HTR-8/SVneo (cell line): Measurements from ENCODE around the gene SEPTIN10.
"Not testable (repeated sequence)": the region's sequence is repeated elsewhere in the genome, so short reads cannot be mapped to it uniquely, and the experiment has no call there.

Experiments used
- DNase-seq: peaks from one replicate; pipeline ENCODE4 v3.0.0; 2011; ENCODE audit warnings: low spot score, mixed read lengths; ENCODE audit not compliant: insufficient read length
- FAIRE-seq: peaks from 2 replicates; lab custom pipeline; 2011; peaks lifted over from hg19 to GRCh38; lab: Jason Lieb, UNC

SEPTIN10 gene

DNA sequence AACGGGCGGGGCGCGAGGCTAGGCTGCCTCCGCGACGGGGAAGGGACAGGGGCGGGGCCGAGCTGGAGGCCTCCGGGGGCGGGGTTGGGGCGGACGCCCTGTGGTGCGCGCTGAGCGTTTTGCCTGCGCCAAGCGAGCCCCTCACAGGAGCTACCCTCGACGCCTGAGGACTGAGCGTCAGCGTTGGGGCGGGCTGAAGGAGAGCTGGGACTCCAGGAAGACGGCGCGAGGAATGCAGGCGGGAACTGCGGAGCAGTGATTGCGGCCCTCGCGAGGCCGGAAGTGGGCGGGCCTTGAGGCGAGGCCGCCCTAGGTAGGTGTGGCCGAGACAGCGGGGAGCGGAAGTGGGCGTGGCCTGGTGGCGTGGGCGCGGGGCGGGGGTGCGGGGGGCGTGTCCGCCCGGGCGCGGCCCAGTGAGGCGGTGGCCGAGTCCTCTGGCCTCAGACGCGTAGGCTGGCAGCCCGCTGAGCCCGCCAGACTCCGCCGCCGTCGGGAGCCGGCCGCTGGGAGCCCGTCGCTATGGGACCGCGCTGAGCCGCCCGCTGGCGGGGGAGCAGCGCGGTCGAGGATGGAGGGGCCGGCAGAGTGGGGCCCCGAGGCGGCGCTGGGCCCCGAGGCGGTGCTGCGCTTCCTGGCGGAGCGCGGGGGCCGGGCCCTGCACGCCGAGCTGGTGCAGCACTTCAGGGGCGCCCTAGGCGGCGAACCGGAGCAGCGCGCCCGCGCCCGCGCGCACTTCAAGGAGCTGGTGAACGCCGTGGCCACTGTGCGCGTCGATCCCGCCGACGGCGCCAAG lies at the start of gene SEPTIN10, which contains the start of gene SOWAHC:
Gene SEPTIN10 (minus strand): TSS at position 45 of the 793 bp plus-strand sequence. CDS start 139 bp downstream, outside the sequence.
Gene SOWAHC (plus strand): TSS at position 443 of the 793 bp plus-strand sequence. CDS start 126 bp downstream, at position 569.
- DNase-seq: peak; percentile 89
- peak; percentile 97 for FAIRE-seq

DNA sequence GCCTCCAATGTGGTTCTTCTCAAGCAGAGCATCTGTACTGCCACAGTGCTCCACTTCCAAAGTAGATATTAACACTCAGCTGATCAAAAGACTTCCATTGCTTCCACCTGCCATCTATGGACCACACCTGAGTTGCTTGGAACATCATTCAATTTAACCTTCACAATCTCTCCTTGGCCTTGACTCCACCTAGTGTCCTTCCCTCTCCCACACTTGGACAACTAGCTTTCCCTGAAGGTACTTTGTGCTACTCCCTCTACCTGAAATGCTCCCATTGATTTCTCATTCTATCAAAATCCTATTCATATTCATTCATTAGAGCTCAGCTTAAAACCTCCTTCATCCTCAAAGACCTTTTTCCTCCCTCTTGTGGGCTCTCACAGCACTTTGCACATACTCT lies 49.1 kb upstream of the SEPTIN10 start:
- DNase-seq (no peak), FAIRE-seq (no peak)

- FAIRE-seq: no peak
These were observed 46.5 kb upstream of the SEPTIN10 start for GRCh38 chr2:109660046-109660860.

DNA sequence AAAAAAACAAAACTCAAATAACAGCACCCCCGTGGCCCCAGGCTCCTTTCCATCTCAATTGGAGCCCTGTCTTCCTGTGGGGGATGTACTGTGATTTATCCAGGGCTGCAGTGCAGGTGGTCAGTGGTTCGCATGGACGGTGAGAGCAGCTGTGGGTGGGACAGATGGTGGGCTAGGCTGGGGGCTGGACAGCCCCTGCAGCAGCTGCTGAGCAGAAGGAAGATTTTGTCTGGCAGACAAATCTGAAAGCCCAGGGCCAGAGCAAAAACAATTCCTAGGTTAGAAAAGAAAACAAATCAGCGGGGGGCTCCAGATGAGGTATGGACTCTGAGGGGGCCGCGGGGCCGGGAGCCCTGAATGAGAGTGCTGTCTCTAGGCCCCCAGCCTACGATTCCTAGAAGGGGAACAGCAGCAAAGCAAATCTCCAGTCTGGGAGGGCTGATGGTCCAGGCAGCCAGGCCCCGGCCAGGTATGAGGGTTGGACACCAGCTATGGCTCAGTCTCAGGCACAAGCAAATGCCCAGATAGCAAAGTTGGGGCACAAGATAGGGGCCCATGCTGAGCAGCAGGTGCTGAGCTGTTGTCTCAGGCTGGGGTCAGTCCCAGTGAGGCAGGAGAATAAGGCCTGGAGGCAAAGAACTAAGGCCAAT lies 45.8 kb upstream of the SEPTIN10 start:
- no peak for FAIRE-seq
- no peak for DNase-seq

More at GRCh38 chr2:109660046-109660860, 46.5 kb upstream of the SEPTIN10 start:
- DNase-seq: no peak

DNA sequence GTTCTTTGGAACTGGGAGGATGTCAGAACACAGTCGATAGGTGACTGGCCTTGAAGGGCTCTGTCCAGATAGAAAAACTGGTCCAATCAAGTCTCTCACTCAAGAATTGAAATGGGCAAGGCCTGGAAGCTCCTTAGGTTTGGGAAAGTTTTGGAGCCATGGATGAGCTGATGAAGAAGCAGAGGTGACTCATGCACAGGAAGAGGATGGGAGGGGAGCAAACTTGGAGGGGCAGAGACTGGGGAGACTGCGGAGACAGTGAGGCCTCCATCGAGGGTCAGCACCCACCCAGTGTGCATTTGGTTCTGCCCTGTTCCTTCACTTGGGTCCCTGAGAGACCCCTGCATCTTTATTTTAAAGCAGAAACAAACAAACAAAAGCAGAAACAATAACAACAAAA lies 41.5 kb upstream of the SEPTIN10 start:
- DNase-seq: no peak
- FAIRE-seq: no peak

- FAIRE-seq: no peak
- DNase-seq: no peak
These were observed 40.7 kb upstream of the SEPTIN10 start for GRCh38 chr2:109654326-109655050.

- DNase-seq (no peak), FAIRE-seq (no peak)
These were observed 36.2 kb upstream of the SEPTIN10 start for GRCh38 chr2:109649736-109650695.

DNA sequence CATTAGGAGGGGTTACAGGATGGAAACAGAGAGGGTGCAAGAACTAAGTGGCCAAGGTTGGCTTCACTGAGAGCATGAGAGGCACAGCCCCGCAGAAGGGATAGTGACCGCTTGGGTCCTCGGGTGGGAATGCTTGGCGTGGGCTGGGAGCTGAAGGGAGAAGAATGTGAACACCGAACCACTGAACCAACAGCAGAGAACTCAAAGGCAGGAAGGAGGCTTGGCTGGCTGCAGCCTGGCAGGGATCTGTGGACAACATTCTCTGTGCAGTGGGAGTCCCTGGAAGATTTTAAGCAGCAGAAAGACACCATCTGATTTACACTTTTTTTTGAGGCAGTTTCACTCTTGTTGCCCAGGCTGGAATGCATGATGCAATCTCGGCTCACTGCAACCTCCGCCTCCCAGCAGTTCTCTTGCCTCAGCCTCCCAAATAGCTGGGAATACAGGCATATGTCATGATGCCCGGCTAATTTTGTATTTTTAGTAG lies 34.3 kb upstream of the SEPTIN10 start:
- FAIRE-seq (no peak), DNase-seq (no peak)

GRCh38 chr2:109647636-109648035 lies 33.9 kb upstream of the SEPTIN10 start:
- FAIRE-seq (no peak), DNase-seq (peak; percentile 17)

GRCh38 chr2:109646961-109647360 lies 33.2 kb upstream of the SEPTIN10 start:
- no peak for FAIRE-seq
- DNase-seq: no peak

DNA sequence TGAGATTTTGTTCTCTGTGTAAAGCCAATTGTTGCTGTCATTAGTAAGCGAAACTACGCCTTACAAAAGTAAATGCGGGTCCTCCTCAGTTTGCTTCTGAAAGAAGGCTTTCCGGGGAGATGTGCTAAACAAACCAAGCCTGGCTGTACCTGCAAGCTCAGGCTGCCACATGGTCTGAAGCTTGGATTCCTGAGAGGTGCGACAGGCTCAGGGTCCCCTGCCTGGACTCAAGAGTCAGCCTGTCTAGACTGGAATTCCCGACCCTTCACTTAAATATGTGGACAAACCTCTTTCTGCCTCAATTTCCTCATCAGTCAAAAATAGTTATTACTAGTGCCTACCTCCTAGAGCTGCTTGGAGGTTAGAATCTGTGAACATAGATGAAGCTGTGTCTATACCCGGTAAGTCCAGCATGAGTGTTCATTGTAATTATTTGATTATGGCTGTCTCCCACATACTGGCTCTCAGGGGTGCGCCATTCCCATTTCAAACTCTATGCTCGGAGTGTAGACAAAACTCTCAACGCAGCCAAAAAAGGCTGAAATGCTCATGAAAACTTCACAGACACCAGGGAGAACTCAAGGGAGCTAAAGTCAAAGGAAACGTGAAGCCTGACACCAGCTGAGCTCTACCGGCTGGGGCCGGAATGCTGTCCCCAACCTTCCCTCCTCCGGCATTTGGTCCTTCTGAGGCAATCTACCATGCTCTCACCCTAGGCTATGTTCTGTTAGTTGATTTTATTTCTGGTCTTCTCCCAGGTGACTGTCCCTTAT lies 31.8 kb upstream of the SEPTIN10 start:
- FAIRE-seq: no peak
- no peak for DNase-seq

- no peak for FAIRE-seq
- DNase-seq: no peak
These were observed 31.0 kb upstream of the SEPTIN10 start for GRCh38 chr2:109644571-109645275.

DNA sequence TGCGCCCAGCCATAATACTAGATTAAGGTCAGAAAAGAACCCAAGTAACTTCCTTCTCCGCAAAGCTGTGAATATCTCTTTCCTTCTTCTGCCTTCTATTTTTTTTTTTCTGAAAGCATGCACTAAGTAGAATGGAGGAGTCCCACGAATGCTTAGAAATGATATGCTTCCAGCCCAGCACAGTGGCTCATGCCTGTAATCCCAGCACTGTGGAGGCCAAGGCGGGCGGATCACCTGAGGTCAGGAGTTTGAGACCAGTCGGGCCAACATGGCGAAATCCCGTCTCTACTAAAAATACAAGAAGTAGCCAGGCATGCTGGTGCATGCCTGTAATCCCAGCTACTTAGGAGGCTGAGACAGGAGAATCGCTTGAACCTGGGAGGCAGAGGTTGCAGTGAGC lies 26.2 kb upstream of the SEPTIN10 start:
- not testable (repeated sequence) for FAIRE-seq, DNase-seq

DNA sequence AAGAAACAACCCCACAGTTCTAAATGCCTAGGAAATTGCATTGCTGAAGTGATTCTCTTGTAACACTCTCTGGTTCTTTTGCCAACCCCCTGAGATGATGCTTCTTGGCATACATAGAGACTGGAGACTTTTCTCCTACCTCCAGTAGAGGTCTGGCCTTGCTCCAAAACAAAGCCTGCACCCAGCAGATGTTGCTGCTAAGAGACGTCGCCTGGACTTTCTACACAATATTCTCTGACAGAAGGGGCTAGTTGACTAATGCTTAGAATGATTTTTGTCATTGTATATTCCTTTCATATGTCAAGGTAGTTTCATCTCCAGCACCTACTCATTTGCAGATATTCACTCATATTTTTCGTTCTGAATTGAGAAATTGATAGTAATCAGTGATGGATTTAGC lies 25.0 kb upstream of the SEPTIN10 start:
- FAIRE-seq: no peak
- DNase-seq: no peak

GRCh38 chr2:109637749-109638570 lies 24.2 kb upstream of the SEPTIN10 start:
- FAIRE-seq (no peak), DNase-seq (no peak)

DNA sequence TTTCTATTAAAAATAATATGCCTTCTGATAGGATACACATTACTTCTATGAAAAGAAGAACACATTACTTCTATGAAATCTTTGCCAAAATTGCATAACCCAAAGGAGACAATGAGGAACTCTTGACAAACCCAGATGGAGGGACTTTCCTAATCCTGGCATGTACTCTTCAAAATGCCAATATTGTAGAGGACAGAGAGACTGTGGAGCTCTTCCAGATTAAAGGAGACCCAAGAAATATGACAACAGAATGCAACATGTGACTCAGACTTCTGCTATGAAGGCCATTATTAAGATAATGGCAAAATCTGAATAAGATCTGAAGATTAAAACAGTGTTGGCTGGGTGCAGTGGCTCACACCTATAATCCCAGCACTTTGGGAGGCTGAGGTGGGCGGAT lies 22.6 kb upstream of the SEPTIN10 start:
- FAIRE-seq: no peak

More for the DNA sequence above, 22.6 kb upstream of the SEPTIN10 start:
- DNase-seq: no peak
